Large intestine (tissue), 3 donors: ENCODE measurements around the gene TAF1D. TPM values are rescaled to one million over a fixed set of nuclear protein-coding genes. Genes with fewer than 3 reads are reported as not detected.

Experiments used
- DNase-seq, 2 donors: peaks; one replicate each; pipeline versions ENCODE4 v3.0.0 to v3.0.0-alpha.2; 2013
- H3K27ac ChIP-seq: one replicate; pipeline ENCODE4 v1.5.1; 2013; ENCODE audit warnings: low read length
- H3K27me3 ChIP-seq: 2 replicates; pipeline ENCODE4 v1.6.1; 2013; ENCODE audit warnings: low read length; ENCODE audit not compliant: control insufficient read depth, insufficient read depth
- H3K36me3 ChIP-seq: 2 replicates; pipeline ENCODE4 v1.6.1; 2013; ENCODE audit warnings: low read length; ENCODE audit not compliant: control insufficient read depth, insufficient read depth
- H3K4me1 ChIP-seq: one replicate; pipeline ENCODE4 v1.6.1; 2013; ENCODE audit warnings: low read length; ENCODE audit not compliant: control insufficient read depth, insufficient read depth
- H3K4me3 ChIP-seq: one replicate; pipeline ENCODE4 v1.5.1; 2013; ENCODE audit warnings: low read length
- H3K9me3 ChIP-seq: one replicate; pipeline ENCODE4 v1.6.1; 2013; ENCODE audit warnings: mild to moderate bottlenecking, low read depth, low read length, moderate library complexity; ENCODE audit not compliant: control insufficient read depth
- WGBS: methylation state at CpG from one replicate; pipeline ENCODE4 v1.1.5; 2013; ENCODE audit warnings: low lambda C conversion rate; ENCODE audit not compliant: insufficient coverage; 5-methylcytosine and 5-hydroxymethylcytosine counted together
- polyA plus RNA-seq: library from polyadenylated mRNA; unstranded; fragments of 120-200 nt; gene quantifications from one replicate; pipeline ENCODE4 v1.2.1, GENCODE V29; 2013

The TAF1D gene
- polyA plus RNA-seq, 1 donor, result 176 TPM

DNA sequence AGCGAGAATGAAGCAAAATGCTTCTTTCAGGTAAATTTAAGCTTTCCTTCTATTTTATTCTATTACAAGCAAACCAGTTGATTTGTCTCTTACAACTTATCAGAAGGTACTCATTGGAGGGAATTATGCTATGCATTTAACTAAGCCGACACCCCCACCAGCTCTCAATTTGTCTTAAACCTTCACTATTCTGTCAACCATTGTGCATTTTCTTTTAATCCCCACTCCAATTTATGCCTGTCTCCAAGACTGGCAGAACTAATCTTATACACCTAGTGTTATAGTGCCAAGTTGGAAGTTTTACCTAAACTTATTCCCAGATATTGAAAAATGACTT is 12.5 kb downstream of the TAF1D start:
- peaks cover 69% of the 10 kb centered on the region for H3K36me3 ChIP-seq
- H3K4me3 ChIP-seq, result no peak overlapping the region
- DNase-seq, result no peak
- H3K27ac ChIP-seq, result no peak overlapping the region
- H3K9me3 ChIP-seq, result no peaks in the 10 kb centered on the region
- 83% methylated on average over 1 of the region's 2 CpGs for WGBS
- H3K27me3 ChIP-seq, result no peaks in the 10 kb centered on the region
- H3K4me1 ChIP-seq, result peaks cover 10% of the 10 kb centered on the region

DNA sequence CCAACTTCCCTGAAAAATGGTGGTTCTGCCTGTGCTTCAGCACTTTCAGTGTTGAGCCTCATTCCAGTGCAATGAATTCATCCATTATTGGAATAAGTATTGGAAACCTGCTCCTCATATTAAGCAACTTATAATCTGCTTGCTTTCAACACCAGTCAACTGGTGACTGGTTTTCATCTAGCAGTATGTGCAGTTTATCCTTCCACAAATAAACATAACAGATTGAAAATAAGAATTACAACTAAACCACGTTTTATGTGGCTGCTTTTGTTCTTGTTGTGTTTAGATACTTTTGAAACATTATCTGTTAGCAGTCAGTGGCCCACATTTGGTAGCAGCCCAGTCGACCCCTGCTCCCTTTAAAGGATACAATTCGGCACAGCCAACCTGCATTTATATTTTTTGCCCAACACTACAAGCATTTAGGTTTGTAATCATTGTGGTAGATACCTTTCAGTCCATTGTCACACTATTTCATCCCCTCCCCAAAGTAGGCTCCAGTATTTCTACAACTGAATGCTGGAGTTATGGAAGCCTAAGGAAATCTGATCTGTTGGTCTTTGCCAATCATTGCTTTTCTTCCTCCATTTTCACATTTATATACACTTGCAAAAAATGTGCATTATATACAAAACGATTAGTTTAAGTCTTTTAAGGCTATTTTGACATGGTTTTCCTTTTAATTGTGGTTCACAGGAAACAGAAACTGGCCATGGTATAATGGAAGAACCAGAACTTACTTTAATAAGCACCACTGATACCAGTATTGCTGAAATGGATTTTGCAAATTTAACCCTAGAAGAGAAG is 13.1 kb downstream of the TAF1D start:
- peaks cover 8% of the 10 kb centered on the region for H3K4me1 ChIP-seq
- no peaks in the 10 kb centered on the region for H3K27me3 ChIP-seq
- WGBS, result 90% methylated on average over 2 of the region's 4 CpGs
- H3K4me3 ChIP-seq, result no peak overlapping the region
- no peaks in the 10 kb centered on the region for H3K9me3 ChIP-seq
- no peak for DNase-seq
- H3K27ac ChIP-seq, result no peak overlapping the region
- peaks cover 69% of the 10 kb centered on the region for H3K36me3 ChIP-seq

DNA sequence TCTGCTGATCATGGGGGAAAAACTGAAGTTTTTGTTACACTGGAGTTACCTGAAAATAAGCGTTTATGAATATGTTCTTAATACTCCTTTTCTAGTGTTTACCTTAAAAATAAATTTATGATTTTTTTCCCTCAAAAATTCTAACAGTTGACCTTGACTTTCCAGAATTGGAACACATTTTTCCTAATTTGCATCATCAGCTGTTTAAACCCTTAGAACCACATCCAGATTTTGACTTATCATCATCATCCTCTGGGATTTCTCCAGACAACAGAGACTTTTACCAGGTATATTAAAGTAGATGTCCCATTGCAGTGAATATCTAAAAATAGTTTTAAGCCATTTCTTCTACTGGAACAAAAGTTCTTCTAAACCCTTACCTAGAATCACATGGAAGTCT is 17.2 kb downstream of the TAF1D start:
- peaks cover 61% of the 10 kb centered on the region for H3K36me3 ChIP-seq
- no peaks in the 10 kb centered on the region for H3K9me3 ChIP-seq

DNA sequence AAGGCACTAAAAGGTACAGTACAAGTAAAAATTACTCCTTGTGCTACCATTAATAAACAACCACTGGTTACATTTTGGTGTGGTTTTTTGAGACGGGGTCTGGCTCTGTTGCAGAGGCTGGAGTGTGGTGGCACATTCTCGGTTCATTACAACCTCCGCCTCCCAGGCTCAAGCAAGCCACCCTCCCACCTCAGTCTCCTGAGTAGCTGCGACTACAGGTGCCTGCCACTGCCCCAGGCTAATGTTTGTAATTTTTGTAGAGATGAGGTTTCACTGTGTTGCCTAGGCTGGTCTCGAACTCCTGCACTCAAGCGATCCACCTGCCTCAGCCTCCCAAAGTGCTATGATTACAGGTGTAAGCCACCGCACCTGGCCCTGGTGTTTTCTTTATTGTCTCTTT is 20.8 kb downstream of the TAF1D start:
- H3K27ac ChIP-seq, result no peak overlapping the region
- WGBS, result no CpG with 5 or more reads among the region's 7 CpGs
- H3K4me3 ChIP-seq, result no peak overlapping the region
- no peaks in the 10 kb centered on the region for H3K27me3 ChIP-seq
- no peak for DNase-seq
- peaks cover 57% of the 10 kb centered on the region for H3K36me3 ChIP-seq
- no peaks in the 10 kb centered on the region for H3K9me3 ChIP-seq
- H3K4me1 ChIP-seq, result no peaks in the 10 kb centered on the region

More for the DNA sequence above, 17.2 kb downstream of the TAF1D start:
- DNase-seq, result no peak
- H3K27ac ChIP-seq, result no peak overlapping the region
- no peaks in the 10 kb centered on the region for H3K27me3 ChIP-seq
- no peaks in the 10 kb centered on the region for H3K4me1 ChIP-seq
- WGBS, result no CpG with 5 or more reads among the region's 1 CpG
- no peak overlapping the region for H3K4me3 ChIP-seq

DNA sequence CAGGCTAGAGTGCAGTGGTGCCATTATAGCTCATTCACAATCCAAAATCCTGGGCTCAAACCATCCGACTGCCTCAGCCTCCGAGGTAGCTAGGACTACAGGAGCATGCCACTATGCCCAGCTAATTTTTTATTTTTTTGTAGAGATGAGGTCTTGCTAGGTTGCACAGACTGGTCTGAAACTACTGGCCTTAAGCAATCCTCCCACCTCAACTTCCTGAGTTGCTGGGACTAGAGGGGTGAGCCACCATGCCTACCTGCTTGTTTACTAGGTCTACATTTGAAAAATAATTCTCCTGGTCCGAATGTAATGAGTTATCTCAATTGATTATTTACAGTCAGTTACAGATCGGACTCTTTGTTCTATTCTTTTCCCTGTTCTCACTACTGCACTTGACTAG is 22.0 kb downstream of the TAF1D start:
- no peaks in the 10 kb centered on the region for H3K4me1 ChIP-seq

DNA sequence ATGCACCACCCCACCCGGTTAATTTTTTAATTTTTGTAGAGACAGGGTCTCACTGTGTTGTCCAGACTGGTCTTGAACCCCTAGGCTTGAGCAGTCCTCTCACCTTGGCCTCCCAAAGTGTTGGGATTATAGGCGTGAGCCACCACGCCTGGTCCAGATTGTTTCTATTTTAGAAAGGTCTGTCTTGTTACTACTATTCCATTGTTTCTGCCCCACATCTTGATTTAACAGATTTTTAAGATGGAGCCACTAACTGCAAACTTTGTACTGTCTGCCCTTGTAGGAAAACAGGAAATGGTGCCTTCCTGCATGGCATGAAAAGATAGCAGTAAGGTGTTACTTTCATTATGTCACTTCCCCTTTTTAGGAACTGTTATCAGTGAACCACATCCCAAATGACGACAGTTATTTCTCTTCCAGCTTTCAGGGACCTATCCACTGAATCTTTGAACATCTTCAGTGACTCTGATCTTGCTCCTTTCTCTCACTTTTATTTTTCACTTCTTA is 23.2 kb downstream of the TAF1D start:
- no peak for DNase-seq
- Histone ChIP-seq H3K27me3 (no peaks in the 10 kb centered on the region), H3K27ac (no peak overlapping the region), H3K4me1 (no peaks in the 10 kb centered on the region), H3K9me3 (no peaks in the 10 kb centered on the region), H3K4me3 (no peak overlapping the region), H3K36me3 (peaks cover 55% of the 10 kb centered on the region)
- WGBS, result 82% methylated on average over 1 of the region's 4 CpGs

More for the DNA sequence above, 22.0 kb downstream of the TAF1D start:
- 100% methylated on average over 1 of the region's 4 CpGs for WGBS
- DNase-seq, result no peak
- Histone ChIP-seq H3K9me3 (no peaks in the 10 kb centered on the region), H3K4me3 (no peak overlapping the region), H3K27me3 (no peaks in the 10 kb centered on the region), H3K27ac (no peak overlapping the region), H3K36me3 (peaks cover 65% of the 10 kb centered on the region)

DNA sequence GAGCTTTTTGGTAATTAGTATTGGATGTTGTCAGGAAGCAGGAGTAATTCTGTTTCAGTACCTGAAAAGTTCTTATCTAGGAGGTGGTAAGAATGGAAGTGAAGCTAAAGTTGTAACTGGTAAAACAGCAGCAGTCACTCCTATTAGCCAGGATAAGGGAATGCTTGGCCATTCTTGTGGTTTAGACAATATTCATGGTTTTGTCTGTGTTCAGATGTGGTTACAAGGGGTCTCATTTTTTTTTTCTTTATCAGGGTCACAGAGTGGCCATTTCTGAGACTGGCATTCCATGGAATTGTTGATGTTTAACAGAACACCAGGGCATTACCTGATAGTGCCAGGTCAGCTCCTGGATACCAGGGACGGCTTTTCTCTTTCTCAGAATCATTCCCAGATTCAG is 23.8 kb downstream of the TAF1D start:
- no CpG with 5 or more reads among the region's 1 CpG for WGBS
- no peaks in the 10 kb centered on the region for H3K27me3 ChIP-seq
- DNase-seq, result no peak
- no peak overlapping the region for H3K4me3 ChIP-seq
- peaks cover 50% of the 10 kb centered on the region for H3K36me3 ChIP-seq
- H3K27ac ChIP-seq, result no peak overlapping the region
- H3K9me3 ChIP-seq, result no peaks in the 10 kb centered on the region
- H3K4me1 ChIP-seq, result no peaks in the 10 kb centered on the region

DNA sequence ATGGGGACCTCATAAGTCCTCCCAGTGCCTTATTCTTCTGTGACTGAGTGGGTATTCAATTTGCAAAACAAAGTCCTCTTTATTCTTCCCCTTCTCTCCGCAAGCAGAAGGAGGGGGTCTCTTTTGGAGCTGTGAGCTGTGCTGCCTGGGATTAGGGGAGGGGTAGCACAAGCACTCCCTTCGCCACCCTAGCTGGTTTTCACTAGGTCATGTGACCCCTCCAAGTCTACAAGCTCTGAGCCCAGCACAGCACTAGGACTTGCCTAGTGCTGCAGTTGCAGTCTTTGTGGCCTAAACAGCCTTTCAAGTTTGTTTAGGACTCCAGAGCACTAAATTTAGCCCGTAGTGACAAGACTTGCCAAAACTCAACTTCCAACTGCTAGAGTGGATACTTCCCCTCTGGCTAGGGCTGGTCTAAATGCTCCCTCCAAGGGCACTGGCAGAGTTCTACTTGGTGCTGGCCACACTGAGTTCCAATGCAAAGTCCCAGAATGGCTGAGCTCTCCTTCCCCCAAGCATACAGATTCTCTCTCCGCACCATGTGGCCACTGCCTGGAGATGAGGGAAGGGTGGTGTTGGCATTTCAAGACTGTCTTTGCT is 25.4 kb downstream of the TAF1D start:
- Histone ChIP-seq H3K27me3 (no peaks in the 10 kb centered on the region), H3K27ac (no peak overlapping the region), H3K36me3 (peaks cover 36% of the 10 kb centered on the region), H3K9me3 (no peaks in the 10 kb centered on the region), H3K4me3 (no peak overlapping the region), H3K4me1 (no peaks in the 10 kb centered on the region)
- no CpG with 5 or more reads among the region's 4 CpGs for WGBS
- no peak for DNase-seq

DNA sequence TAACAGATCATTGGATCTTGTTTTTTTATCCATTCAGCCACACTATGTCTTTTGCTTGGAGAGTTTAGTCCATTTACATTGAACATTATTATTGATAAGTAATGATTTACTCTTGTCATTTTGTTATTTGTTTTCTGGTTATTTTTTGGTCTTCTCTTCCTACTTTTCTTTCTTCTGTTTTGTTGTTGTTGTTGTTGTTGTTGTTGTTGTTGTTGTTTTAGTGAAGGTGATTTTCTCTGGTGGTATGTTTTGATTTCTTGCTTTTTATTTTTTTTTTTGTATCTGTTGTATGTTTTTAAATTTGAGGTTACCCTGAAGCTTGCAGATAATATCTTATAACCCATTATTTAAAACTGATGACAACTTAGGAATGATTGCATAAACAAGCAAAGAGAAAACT is 28.6 kb downstream of the TAF1D start:
- Histone ChIP-seq H3K36me3 (peaks cover 35% of the 10 kb centered on the region), H3K27ac (no peak overlapping the region), H3K27me3 (no peaks in the 10 kb centered on the region), H3K4me1 (no peaks in the 10 kb centered on the region), H3K9me3 (no peaks in the 10 kb centered on the region), H3K4me3 (no peak overlapping the region)
- no peak for DNase-seq

DNA sequence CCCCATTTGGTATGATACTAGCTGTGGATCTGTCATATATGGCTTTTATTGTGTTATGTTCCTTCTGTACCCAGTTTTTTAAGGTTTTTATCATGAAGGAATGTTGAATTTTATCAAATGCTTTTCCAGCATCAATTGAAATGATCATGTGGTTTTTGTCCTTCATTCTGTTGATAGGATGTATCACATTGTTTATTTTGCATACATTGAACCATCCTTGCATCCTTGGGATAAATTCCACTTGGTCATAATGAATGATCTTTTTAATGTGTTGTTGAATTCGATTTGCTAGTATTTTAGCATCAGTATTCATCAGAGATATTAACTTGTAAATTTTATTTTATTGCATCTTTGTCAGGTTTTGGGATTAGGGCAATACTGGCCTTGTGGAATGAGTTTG is 31.1 kb downstream of the TAF1D start:
- peaks cover 32% of the 10 kb centered on the region for H3K36me3 ChIP-seq
- no peaks in the 10 kb centered on the region for H3K27me3 ChIP-seq
- H3K4me1 ChIP-seq, result no peaks in the 10 kb centered on the region
- no peak overlapping the region for H3K4me3 ChIP-seq
- H3K27ac ChIP-seq, result no peak overlapping the region
- DNase-seq, result no peak
- no CpG with 5 or more reads among the region's 1 CpG for WGBS
- H3K9me3 ChIP-seq, result no peaks in the 10 kb centered on the region

DNA sequence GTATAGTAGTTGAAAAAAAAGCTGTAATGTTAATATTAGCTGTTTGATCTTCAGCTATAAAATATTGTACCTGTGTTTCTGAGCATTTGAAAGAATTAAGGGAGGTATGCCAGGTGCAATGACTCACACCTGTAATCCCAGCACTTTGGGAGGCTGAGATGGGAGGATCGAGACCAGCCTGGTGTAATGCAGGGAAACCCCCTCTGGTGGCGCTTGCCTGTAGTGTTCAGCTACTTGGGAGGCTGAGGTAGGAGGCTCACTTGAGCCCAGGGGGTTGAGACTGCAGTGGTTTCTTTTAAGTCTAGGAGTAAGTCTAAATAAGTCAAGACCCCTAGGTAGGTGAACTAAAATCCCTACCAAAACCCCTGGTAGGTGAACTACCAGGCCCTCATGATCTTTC is 37.1 kb downstream of the TAF1D start:
- Histone ChIP-seq H3K4me3 (no peak overlapping the region), H3K36me3 (peaks cover 55% of the 10 kb centered on the region), H3K27me3 (no peaks in the 10 kb centered on the region), H3K4me1 (no peaks in the 10 kb centered on the region), H3K27ac (no peak overlapping the region), H3K9me3 (no peaks in the 10 kb centered on the region)
- WGBS, result no CpG with 5 or more reads among the region's 2 CpGs
- DNase-seq, result no peak
